GM18951 (cell line): ENCODE data around the gene ABLIM2.

Source experiments
- POLR2A ChIP-seq: IDR thresholded peaks from 4 replicates; pipeline ENCODE4 v1.6.1; 2011; ENCODE audit warnings: mild to moderate bottlenecking; ENCODE audit not compliant: insufficient read length, insufficient read depth; ENCODE audit errors: extremely low read depth
- in situ Hi-C: fragments of 300-500 bp; cut with MboI; formaldehyde crosslinking; loops from one replicate; pipeline ENCODE4 v1.12.0; 2022; ENCODE audit warnings: low sequenced_read_pairs, mixed read lengths, inconsistent platforms; ENCODE audit not compliant: unreplicated experiment

The ABLIM2 gene

GRCh38 chr4:8058031-8058479 lies 100.6 kb downstream of the ABLIM2 start:
- in situ Hi-C loops = no loop called here
- TF ChIP-seq POLR2A = no peak

GRCh38 chr4:8055206-8055605 lies 103.4 kb downstream of the ABLIM2 start:
- in situ Hi-C loops = no loop called here
- no peak for TF ChIP-seq POLR2A

- in situ Hi-C loops = no loop called here
- TF ChIP-seq POLR2A = no peak
Observed at GRCh38 chr4:8053688-8054449, 104.7 kb downstream of the ABLIM2 start.

- no peak for TF ChIP-seq POLR2A
- in situ Hi-C loops = no loop called here
Observed at GRCh38 chr4:8052160-8052691, 106.4 kb downstream of the ABLIM2 start.

- in situ Hi-C loops = no loop called here
- no peak for TF ChIP-seq POLR2A
Observed at GRCh38 chr4:8051644-8052043, 107.0 kb downstream of the ABLIM2 start.

- in situ Hi-C loops = no loop called here
- no peak for TF ChIP-seq POLR2A
Observed at GRCh38 chr4:8050555-8051206, 107.9 kb downstream of the ABLIM2 start.

GRCh38 chr4:8050180-8050554 lies 108.4 kb downstream of the ABLIM2 start:
- no peak for TF ChIP-seq POLR2A
- in situ Hi-C loops = no loop called here

- in situ Hi-C loops = no loop called here
- no peak for TF ChIP-seq POLR2A
Observed at GRCh38 chr4:8048856-8049676, 109.5 kb downstream of the ABLIM2 start.

GRCh38 chr4:8047837-8048678 lies 110.6 kb downstream of the ABLIM2 start:
- in situ Hi-C loops = no loop called here
- TF ChIP-seq POLR2A = no peak

GRCh38 chr4:8046925-8047541 lies 111.6 kb downstream of the ABLIM2 start:
- in situ Hi-C loops = no loop called here
- TF ChIP-seq POLR2A = no peak

- no peak for TF ChIP-seq POLR2A
- in situ Hi-C loops = no loop called here
Observed at GRCh38 chr4:8045909-8046308, 112.7 kb downstream of the ABLIM2 start.

GRCh38 chr4:8044699-8045098 lies 113.9 kb downstream of the ABLIM2 start:
- in situ Hi-C loops = no loop called here
- no peak for TF ChIP-seq POLR2A
